ENCODE measurements around the gene ACSF2. TPM values are rescaled to one million over a fixed set of nuclear protein-coding genes. Genes with fewer than 3 reads are reported as not detected.

The ACSF2 gene
- total and polyA plus RNA-seq, 2 of the 13 experiments (the other 11 are each of a cell fraction or from before 2014, with no cell fraction given) = 87.3 to 109 TPM

DNA sequence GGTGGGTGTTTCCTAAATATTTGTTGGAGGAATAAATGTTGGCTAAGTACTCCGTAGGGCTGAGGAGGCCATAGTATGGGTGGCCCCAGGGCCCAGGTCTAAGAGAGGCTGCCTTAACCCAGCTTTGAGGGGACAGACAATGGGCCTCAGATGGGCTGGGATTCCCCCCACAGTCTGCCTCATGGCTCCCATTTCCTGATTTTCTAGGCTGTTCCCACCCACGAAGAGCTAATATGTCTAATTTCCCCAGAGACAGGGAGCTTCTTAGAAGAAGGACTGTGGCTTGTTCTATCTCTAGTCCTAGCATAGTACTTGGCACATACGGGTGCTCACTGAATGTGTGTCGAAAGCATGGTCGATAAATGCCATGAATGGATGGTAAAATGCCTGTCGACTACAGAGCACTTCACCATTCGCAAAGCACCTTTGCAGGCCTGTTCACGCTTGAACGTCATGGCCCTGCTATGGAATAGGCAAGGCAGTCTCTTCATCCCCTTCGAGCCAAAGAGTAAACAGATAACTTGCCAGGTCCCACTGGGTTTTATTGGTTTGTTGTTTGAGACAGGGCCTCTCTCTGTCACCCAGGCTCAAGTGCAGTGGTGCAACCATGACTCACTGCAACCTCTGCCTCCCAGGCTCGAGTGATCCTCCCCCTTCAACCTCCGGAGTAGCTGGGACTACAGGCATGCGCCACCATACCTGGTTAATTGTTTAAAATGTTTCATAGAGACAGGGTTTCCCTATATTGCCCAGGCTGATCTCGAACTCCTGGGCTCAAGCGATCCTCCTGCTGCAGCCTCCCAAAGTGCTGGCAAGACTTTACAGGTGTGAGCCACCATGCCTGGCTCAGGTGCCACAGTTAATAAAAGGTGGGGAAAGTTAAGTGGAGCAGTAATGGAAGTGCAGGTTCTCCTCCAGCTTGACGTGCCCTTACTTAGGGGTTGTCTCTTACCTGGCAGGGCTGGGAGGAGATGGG lies 33.0 kb downstream of the ACSF2 start (continued):
- TF ChIP-seq, protein P1, sequence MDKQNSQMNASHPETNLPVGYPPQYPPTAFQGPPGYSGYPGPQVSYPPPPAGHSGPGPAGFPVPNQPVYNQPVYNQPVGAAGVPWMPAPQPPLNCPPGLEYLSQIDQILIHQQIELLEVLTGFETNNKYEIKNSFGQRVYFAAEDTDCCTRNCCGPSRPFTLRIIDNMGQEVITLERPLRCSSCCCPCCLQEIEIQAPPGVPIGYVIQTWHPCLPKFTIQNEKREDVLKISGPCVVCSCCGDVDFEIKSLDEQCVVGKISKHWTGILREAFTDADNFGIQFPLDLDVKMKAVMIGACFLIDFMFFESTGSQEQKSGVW (CRISPR knock-in tag; IDR thresholded peaks at IDR 0.05; ENCODE audit: borderline replicate concordance) = no peak
- TF ChIP-seq AKAP8 (CRISPR knock-in tag; IDR thresholded peaks at IDR 0.05) (no peak), SKI (IDR thresholded peaks at IDR 0.05; ENCODE audit: partially characterized antibody) (peak; percentile 70), ZC3H4 (CRISPR knock-in tag; IDR thresholded peaks at IDR 0.05; ENCODE audit: borderline replicate concordance) (no peak), CHD2 (IDR thresholded peaks at IDR 0.05; ENCODE audit: low read depth, low read length) (no peak), ZNF451 (CRISPR knock-in tag; IDR thresholded peaks at IDR 0.05) (no peak), ZKSCAN1 (IDR thresholded peaks at IDR 0.05; ENCODE audit: low read length) (0 out of 2 replicates have a peak, but pooled peaks have one; percentile 43), RBM39 (IDR thresholded peaks at IDR 0.05; ENCODE audit: low read depth, low read length, poor library complexity, severe bottlenecking) (no peak), MBNL3 (CRISPR knock-in tag; conservative IDR thresholded peaks at IDR 0.05) (no peak)
- TF ChIP-seq, protein P2, sequence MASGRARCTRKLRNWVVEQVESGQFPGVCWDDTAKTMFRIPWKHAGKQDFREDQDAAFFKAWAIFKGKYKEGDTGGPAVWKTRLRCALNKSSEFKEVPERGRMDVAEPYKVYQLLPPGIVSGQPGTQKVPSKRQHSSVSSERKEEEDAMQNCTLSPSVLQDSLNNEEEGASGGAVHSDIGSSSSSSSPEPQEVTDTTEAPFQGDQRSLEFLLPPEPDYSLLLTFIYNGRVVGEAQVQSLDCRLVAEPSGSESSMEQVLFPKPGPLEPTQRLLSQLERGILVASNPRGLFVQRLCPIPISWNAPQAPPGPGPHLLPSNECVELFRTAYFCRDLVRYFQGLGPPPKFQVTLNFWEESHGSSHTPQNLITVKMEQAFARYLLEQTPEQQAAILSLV (CRISPR knock-in tag; IDR thresholded peaks at IDR 0.05; ENCODE audit: borderline replicate concordance) = no peak
- TF ChIP-seq, protein P3, sequence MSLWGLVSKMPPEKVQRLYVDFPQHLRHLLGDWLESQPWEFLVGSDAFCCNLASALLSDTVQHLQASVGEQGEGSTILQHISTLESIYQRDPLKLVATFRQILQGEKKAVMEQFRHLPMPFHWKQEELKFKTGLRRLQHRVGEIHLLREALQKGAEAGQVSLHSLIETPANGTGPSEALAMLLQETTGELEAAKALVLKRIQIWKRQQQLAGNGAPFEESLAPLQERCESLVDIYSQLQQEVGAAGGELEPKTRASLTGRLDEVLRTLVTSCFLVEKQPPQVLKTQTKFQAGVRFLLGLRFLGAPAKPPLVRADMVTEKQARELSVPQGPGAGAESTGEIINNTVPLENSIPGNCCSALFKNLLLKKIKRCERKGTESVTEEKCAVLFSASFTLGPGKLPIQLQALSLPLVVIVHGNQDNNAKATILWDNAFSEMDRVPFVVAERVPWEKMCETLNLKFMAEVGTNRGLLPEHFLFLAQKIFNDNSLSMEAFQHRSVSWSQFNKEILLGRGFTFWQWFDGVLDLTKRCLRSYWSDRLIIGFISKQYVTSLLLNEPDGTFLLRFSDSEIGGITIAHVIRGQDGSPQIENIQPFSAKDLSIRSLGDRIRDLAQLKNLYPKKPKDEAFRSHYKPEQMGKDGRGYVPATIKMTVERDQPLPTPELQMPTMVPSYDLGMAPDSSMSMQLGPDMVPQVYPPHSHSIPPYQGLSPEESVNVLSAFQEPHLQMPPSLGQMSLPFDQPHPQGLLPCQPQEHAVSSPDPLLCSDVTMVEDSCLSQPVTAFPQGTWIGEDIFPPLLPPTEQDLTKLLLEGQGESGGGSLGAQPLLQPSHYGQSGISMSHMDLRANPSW (CRISPR knock-in tag; IDR thresholded peaks at IDR 0.05; ENCODE audit: borderline replicate concordance) = no peak
- TF ChIP-seq, protein P4, sequence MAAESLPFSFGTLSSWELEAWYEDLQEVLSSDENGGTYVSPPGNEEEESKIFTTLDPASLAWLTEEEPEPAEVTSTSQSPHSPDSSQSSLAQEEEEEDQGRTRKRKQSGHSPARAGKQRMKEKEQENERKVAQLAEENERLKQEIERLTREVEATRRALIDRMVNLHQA (CRISPR knock-in tag; IDR thresholded peaks at IDR 0.05) = no peak
- TF ChIP-seq, protein P5, sequence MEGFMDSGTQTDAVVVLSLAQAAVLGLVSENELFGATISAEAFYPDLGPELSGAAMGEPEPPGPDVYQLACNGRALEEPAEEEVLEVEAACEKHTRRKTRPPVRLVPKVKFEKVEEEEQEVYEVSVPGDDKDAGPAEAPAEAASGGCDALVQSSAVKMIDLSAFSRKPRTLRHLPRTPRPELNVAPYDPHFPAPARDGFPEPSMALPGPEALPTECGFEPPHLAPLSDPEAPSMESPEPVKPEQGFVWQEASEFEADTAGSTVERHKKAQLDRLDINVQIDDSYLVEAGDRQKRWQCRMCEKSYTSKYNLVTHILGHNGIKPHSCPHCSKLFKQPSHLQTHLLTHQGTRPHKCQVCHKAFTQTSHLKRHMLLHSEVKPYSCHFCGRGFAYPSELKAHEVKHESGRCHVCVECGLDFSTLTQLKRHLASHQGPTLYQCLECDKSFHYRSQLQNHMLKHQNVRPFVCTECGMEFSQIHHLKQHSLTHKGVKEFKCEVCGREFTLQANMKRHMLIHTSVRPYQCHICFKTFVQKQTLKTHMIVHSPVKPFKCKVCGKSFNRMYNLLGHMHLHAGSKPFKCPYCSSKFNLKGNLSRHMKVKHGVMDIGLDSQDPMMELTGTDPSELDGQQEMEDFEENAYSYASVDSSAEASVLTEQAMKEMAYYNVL (CRISPR knock-in tag; IDR thresholded peaks at IDR 0.05; ENCODE audit: borderline replicate concordance) = no peak
- TF ChIP-seq, protein P6, sequence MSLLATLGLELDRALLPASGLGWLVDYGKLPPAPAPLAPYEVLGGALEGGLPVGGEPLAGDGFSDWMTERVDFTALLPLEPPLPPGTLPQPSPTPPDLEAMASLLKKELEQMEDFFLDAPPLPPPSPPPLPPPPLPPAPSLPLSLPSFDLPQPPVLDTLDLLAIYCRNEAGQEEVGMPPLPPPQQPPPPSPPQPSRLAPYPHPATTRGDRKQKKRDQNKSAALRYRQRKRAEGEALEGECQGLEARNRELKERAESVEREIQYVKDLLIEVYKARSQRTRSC (CRISPR knock-in tag; IDR thresholded peaks at IDR 0.05; ENCODE audit: low read depth) = no peak
- TF ChIP-seq, protein P7, sequence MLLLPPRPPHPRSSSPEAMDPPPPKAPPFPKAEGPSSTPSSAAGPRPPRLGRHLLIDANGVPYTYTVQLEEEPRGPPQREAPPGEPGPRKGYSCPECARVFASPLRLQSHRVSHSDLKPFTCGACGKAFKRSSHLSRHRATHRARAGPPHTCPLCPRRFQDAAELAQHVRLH (CRISPR knock-in tag; IDR thresholded peaks at IDR 0.05; ENCODE audit: borderline replicate concordance, low read depth) = peak; percentile 86
- TF ChIP-seq, protein P8, sequence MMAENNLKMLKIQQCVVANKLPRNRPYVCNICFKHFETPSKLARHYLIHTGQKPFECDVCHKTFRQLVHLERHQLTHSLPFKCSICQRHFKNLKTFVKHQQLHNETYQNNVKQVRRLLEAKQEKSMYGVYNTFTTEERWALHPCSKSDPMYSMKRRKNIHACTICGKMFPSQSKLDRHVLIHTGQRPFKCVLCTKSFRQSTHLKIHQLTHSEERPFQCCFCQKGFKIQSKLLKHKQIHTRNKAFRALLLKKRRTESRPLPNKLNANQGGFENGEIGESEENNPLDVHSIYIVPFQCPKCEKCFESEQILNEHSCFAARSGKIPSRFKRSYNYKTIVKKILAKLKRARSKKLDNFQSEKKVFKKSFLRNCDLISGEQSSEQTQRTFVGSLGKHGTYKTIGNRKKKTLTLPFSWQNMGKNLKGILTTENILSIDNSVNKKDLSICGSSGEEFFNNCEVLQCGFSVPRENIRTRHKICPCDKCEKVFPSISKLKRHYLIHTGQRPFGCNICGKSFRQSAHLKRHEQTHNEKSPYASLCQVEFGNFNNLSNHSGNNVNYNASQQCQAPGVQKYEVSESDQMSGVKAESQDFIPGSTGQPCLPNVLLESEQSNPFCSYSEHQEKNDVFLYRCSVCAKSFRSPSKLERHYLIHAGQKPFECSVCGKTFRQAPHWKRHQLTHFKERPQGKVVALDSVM (CRISPR knock-in tag; IDR thresholded peaks at IDR 0.05) = peak; percentile 97

Data from HepG2 (cell line).